Fibroblast of mammary gland (primary cell): Measurements from ENCODE around the gene SPTB.

Experiments
- DNase-seq: peaks from one replicate; pipeline ENCODE4 v3.0.0-alpha.2; 2010; ENCODE audit warnings: low read depth
- H3K4me3 ChIP-seq: 2 replicates; pipeline ENCODE4 v1.5.1; 2011; ENCODE audit warnings: low read depth, mild to moderate bottlenecking, low read length, moderate library complexity; ENCODE audit not compliant: control insufficient read depth
- TF ChIP-seq, protein P1 (sequence below): conservative IDR thresholded peaks from 2 replicates; pipeline ENCODE4 v1.5.1; 2011; ENCODE audit warnings: low read depth, low read length, inconsistent platforms; ENCODE audit not compliant: control insufficient read depth, insufficient read depth

Gene SPTB

DNA sequence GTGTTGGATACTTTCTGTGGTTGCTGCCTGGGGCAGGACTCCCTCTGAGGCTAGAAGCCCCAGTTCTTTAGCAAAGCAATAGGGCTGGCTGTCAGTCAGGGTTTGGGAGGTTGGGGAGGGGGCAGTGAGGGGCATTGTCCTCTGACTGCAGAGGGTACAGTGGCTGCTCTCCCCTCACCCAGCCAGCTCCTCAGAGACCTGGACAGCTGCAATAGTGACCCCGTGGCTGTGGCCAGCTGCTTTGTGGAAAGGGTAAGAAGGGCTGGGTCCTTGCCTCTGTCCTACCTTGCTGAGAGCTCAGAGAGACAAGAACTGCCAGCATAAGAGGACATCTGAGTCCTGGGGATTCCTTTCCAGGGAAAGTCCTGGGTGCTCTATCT, 149.7 kb downstream of the SPTB start:
- no peak overlapping the region for H3K4me3 ChIP-seq
- TF ChIP-seq, protein P1, sequence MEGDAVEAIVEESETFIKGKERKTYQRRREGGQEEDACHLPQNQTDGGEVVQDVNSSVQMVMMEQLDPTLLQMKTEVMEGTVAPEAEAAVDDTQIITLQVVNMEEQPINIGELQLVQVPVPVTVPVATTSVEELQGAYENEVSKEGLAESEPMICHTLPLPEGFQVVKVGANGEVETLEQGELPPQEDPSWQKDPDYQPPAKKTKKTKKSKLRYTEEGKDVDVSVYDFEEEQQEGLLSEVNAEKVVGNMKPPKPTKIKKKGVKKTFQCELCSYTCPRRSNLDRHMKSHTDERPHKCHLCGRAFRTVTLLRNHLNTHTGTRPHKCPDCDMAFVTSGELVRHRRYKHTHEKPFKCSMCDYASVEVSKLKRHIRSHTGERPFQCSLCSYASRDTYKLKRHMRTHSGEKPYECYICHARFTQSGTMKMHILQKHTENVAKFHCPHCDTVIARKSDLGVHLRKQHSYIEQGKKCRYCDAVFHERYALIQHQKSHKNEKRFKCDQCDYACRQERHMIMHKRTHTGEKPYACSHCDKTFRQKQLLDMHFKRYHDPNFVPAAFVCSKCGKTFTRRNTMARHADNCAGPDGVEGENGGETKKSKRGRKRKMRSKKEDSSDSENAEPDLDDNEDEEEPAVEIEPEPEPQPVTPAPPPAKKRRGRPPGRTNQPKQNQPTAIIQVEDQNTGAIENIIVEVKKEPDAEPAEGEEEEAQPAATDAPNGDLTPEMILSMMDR: no peak
- no peak for DNase-seq

- TF ChIP-seq, protein P1: no peak
- DNase-seq: peak; percentile 44
- H3K4me3 ChIP-seq: no peak overlapping the region
Observed at GRCh38 chr14:64729386-64730060, 150.2 kb downstream of the SPTB start.

DNA sequence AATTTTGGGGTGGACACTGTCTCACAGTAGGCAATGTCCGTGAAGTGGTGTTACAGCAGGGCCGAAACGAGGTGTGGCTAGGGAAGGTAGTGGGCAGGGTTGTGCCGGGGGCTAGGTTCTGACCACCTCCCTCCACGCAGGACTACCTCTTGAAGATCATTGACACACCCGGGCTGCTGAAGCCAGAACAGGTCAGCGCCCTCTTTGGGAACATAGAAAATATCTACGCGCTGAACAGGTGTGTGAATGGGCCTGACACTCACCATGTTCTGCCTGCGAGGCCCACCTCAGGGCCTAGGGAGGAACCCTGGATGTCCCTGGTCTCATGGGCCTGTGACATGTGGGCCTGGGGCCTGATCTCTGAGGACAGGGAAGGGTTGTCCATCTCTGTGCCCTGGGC, 150.9 kb downstream of the SPTB start:
- H3K4me3 ChIP-seq: no peak overlapping the region
- no peak for DNase-seq
- TF ChIP-seq, protein P1: no peak

DNA sequence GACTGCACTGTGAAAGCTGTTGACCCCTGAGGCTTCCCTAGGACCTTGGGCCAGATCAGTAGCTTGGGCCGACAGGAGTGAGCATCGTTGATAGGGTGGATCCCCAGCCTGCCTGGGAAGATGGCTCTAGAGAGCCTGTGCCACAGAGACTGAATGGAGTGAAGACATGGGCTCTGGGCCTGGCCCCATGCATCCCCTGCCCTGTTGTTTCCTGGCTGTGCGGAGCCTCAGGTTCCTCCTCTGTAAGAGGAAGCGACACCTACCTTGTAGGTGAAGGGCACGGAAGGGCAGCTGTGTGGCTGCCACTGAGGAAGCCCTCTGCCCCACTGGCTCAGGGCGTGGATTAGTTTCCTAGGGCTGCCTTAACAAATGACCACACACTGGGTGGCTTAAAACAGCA, 151.6 kb downstream of the SPTB start:
- no peak overlapping the region for H3K4me3 ChIP-seq
- TF ChIP-seq, protein P1: no peak
- DNase-seq: no peak

DNA sequence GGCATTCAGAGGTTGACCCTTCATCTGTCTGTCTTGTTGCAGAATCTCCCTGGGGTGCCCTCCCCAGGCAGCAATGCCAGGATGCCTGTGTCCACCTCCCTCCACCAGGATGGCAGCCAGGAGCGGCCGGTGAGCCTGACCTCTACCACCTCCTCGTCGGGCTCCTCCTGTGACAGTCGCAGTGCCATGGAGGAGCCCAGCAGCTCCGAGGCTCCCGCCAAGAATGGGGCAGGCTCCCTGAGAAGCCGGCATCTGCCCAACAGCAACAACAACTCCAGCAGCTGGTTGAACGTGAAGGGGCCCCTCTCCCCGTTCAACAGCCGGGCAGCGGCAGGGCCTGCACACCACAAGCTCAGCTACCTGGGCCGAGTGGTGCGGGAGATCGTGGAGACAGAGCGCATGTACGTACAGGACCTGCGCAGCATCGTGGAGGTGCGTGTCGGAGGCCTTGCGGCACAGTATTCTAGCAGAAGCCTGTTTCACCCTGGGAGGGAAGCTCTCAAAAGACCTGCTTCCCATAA, 152.1 kb downstream of the SPTB start:
- no peak for DNase-seq
- H3K4me3 ChIP-seq: no peak overlapping the region
- TF ChIP-seq, protein P1: no peak

DNA sequence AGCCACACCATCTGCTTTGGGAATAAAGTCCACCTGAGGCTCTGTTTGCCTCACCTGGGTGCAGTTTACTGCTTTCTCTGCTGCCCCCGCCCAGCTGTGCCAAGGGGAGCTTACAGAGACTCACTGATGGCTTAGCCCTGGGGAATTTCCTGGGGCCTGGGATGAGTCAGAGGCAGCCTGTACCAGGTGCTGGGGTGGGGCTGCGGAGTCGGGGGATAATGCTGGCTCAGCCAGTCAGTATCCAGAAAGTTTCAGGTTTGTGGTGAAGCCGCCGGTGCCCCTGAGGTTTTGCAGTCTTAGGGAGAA, 153.2 kb downstream of the SPTB start:
- H3K4me3 ChIP-seq: no peak overlapping the region
- TF ChIP-seq, protein P1: no peak
- DNase-seq: peak; percentile 20
